K562 (cell line): ENCODE results near the gene SLC35B1. TPM values are rescaled to one million over a fixed set of nuclear protein-coding genes. Genes with fewer than 3 reads are reported as not detected.
A peak's percentile ranks its signal among the peaks of the same experiment; 100 is the strongest.

Experiments used
- AFF1 ChIP-seq, 2 experiments: fragments of 450-650 bp; IDR thresholded peaks; 2 replicates each; pipeline ENCODE4 v1.6.1; 2018; ENCODE audit warnings: mild to moderate bottlenecking in 2 of 2, low read depth in 1 of 2; ENCODE audit not compliant: partially characterized antibody in 2 of 2
- BACH1 ChIP-seq: fragments of 200-800 bp; sonication (Bioruptor generic); IDR thresholded peaks from 2 replicates; pipeline ENCODE4 v1.6.1; 2016; ENCODE audit warnings: missing genetic modification characterization, missing compliant biosample characterization
- CTBP1 ChIP-seq: fragments of 450-650 bp; IDR thresholded peaks from 2 replicates; pipeline ENCODE4 v1.6.1; 2016; ENCODE audit warnings: borderline replicate concordance
- E2F6 ChIP-seq, 2 experiments: IDR thresholded peaks; 2 replicates each; pipeline ENCODE4 v1.6.1; 2011; ENCODE audit warnings: borderline replicate concordance in 1 of 2, control low read depth in 1 of 2, low read depth in 1 of 2, low read length in 1 of 2, mild to moderate bottlenecking in 1 of 2, mixed read lengths in 1 of 2, moderate library complexity in 1 of 2; ENCODE audit not compliant: insufficient read depth in 1 of 2, insufficient read length in 1 of 2, poor library complexity in 1 of 2, severe bottlenecking in 1 of 2; ENCODE audit errors: extremely low read depth in 1 of 2
- FOSL1 ChIP-seq: fragments of 200-800 bp; sonication (Bioruptor generic); conservative IDR thresholded peaks from 2 replicates; pipeline ENCODE4 v1.6.1; 2016; ENCODE audit warnings: missing genetic modification characterization, missing compliant biosample characterization
- FUS ChIP-seq: fragments of 200-400 bp; formaldehyde crosslinking; optimal IDR thresholded peaks from 2 replicates; pipeline ENCODE3; 2017; ENCODE audit warnings: low read depth, low read length
- GTF3C2 ChIP-seq: IDR thresholded peaks from 3 replicates; pipeline ENCODE4 v1.6.1; 2011; ENCODE audit warnings: borderline replicate concordance, mild to moderate bottlenecking, moderate library complexity; ENCODE audit not compliant: insufficient read length; ENCODE audit errors: extremely low read depth
- KDM2B ChIP-seq: fragments of 250-450 bp; sonication (Bioruptor Pico); IDR thresholded peaks from 2 replicates; pipeline ENCODE4 v1.8.0; 2021; ENCODE audit warnings: mild to moderate bottlenecking, moderate library complexity
- MAFK ChIP-seq: IDR thresholded peaks from 2 replicates; pipeline ENCODE4 v1.6.1; 2011; ENCODE audit warnings: low read length, improper control_type of control experiment
- PPARD ChIP-seq: fragments of 250-450 bp; sonication (Bioruptor Pico); IDR thresholded peaks from 2 replicates; pipeline ENCODE4 v1.8.0; 2022; ENCODE audit warnings: inconsistent platforms, mild to moderate bottlenecking, moderate library complexity
- ZC3H4 ChIP-seq: sonication (generic); formaldehyde crosslinking; IDR thresholded peaks from 2 replicates; pipeline ENCODE4 v1.9.0; 2021; ENCODE audit warnings: missing genetic modification reagents, borderline replicate concordance
- ZNF143 ChIP-seq: sonication (generic); formaldehyde crosslinking; IDR thresholded peaks from 2 replicates; pipeline ENCODE4 v1.9.0; 2022; ENCODE audit warnings: mild to moderate bottlenecking, missing genetic modification reagents
- ZNF668 ChIP-seq: fragments of 250-450 bp; sonication (Bioruptor Pico); IDR thresholded peaks from 2 replicates; pipeline ENCODE4 v1.8.0; 2022; ENCODE audit warnings: mild to moderate bottlenecking, inconsistent platforms
- polyA plus RNA-seq, 8 experiments: library from polyadenylated mRNA; depleted of rRNA in 4 of 8; stranded (reverse) in 5 of 8; unstranded in 3 of 8; fragments of >200 nt; fragmentation: Nextera tagmentation in 2 of 8; fragmentation: Illumina TruSeq in 1 of 8; extraction: Ambion mirVana in 2 of 8; extraction: Trizol in 1 of 8; gene quantifications; 2 replicates each; pipeline versions ENCODE4 v1.2.1 to v1.2.3, GENCODE V29; 2011 to 2014; ENCODE audit warnings: inconsistent platforms in 1 of 8, missing spikeins in 1 of 8
- total RNA-seq, 7 experiments: library from RNA; depleted of rRNA in 6 of 7; stranded (reverse); fragments of >200 nt in 6 of 7; fragmentation: Illumina TruSeq in 2 of 7; extraction: Trizol in 2 of 7; gene quantifications; 2 replicates each; pipeline versions ENCODE4 v1.2.1 to v1.2.3, GENCODE V29; 2011 to 2021; ENCODE audit warnings: low replicate concordance in 1 of 7
- TF ChIP-seq, protein P1 (sequence below): sonication (generic); formaldehyde crosslinking; IDR thresholded peaks from 2 replicates; pipeline ENCODE4 v1.8.0; 2022; ENCODE audit warnings: mild to moderate bottlenecking, missing genetic modification reagents
- TF ChIP-seq, protein P2 (sequence below): fragments of 450-650 bp; IDR thresholded peaks from 2 replicates; pipeline ENCODE4 v1.7.0; 2016; ENCODE audit warnings: borderline replicate concordance

Gene SLC35B1
- total and polyA plus RNA-seq, 9 of the 15 experiments (the other 6 are each of a cell fraction or from before 2014, with no cell fraction given), result 51.4 to 87.9 (median 66.3) TPM

DNA sequence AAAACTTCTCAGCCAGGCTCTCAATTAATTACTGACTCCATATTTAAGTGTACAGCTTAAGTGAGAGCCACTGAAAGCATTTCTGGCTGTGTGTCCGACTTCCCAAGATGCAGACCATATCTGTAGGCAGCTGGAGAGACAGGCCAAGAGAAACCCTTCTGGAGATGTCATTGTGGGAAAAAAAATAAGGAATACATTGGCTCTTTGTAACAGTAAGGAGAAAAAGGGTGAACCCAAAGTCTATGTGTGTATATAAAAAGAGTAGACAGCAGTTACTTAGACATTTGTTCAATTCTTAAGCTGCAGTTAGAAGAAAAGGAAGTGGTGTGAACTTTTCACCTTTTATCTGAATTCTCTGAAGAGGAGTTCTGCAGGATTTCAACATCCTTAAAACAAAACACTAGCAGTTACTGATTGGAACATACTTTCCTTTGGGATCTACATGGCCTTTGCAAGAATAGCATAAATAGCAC lies 34.4 kb upstream of the SLC35B1 start (continued):
- TF ChIP-seq AFF1 (IDR thresholded peaks at IDR 0.05; ENCODE audit: low read depth in 1 of 2, partially characterized antibody in 2 of 2), result no peak
- TF ChIP-seq, protein P1, sequence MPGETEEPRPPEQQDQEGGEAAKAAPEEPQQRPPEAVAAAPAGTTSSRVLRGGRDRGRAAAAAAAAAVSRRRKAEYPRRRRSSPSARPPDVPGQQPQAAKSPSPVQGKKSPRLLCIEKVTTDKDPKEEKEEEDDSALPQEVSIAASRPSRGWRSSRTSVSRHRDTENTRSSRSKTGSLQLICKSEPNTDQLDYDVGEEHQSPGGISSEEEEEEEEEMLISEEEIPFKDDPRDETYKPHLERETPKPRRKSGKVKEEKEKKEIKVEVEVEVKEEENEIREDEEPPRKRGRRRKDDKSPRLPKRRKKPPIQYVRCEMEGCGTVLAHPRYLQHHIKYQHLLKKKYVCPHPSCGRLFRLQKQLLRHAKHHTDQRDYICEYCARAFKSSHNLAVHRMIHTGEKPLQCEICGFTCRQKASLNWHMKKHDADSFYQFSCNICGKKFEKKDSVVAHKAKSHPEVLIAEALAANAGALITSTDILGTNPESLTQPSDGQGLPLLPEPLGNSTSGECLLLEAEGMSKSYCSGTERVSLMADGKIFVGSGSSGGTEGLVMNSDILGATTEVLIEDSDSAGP (CRISPR knock-in tag), result no peak
- peak; percentile 51; the same call in 1 of the 2 replicates for TF ChIP-seq CTBP1
- TF ChIP-seq, protein P2, sequence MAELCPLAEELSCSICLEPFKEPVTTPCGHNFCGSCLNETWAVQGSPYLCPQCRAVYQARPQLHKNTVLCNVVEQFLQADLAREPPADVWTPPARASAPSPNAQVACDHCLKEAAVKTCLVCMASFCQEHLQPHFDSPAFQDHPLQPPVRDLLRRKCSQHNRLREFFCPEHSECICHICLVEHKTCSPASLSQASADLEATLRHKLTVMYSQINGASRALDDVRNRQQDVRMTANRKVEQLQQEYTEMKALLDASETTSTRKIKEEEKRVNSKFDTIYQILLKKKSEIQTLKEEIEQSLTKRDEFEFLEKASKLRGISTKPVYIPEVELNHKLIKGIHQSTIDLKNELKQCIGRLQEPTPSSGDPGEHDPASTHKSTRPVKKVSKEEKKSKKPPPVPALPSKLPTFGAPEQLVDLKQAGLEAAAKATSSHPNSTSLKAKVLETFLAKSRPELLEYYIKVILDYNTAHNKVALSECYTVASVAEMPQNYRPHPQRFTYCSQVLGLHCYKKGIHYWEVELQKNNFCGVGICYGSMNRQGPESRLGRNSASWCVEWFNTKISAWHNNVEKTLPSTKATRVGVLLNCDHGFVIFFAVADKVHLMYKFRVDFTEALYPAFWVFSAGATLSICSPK, result no peak
- TF ChIP-seq PPARD (CRISPR knock-in tag), result no peak
- TF ChIP-seq GTF3C2, result no peak
- TF ChIP-seq KDM2B, result no peak
- no peak for TF ChIP-seq ZC3H4 (CRISPR knock-in tag)
- TF ChIP-seq BACH1 (tag), result peak; percentile 30; the same call in 1 of the 2 replicates
- TF ChIP-seq FUS, result peak; percentile 30
- TF ChIP-seq FOSL1 (tag), result no peak
- TF ChIP-seq E2F6 (IDR thresholded peaks at IDR 0.05; ENCODE audit: borderline replicate concordance in 1 of 2, extremely low read depth in 1 of 2, insufficient read depth in 1 of 2, insufficient read length in 1 of 2, low read depth in 1 of 2, low read length in 1 of 2, poor library complexity in 1 of 2, severe bottlenecking in 1 of 2), result no peak
- no peak for TF ChIP-seq ZNF143 (CRISPR knock-in tag)
- no peak for TF ChIP-seq ZNF668 (CRISPR knock-in tag)
- TF ChIP-seq MAFK, result no peak
